HepG2 (cell line): ENCODE results near the gene CRAT.

Experiments used
- CHD4 ChIP-seq: fragments of 200-600 bp; sonication (generic); IDR thresholded peaks from 2 replicates; pipeline ENCODE4 v1.7.0; 2017; ENCODE audit warnings: mild to moderate bottlenecking, low read length, borderline replicate concordance
- JUN ChIP-seq: sonication (generic); formaldehyde crosslinking; IDR thresholded peaks from 2 replicates; pipeline ENCODE4 v1.4.0; 2020; ENCODE audit warnings: mild to moderate bottlenecking, missing genetic modification reagents
- RXRA ChIP-seq: sonication (generic); formaldehyde crosslinking; IDR thresholded peaks from 2 replicates; pipeline ENCODE4 v1.5.1; 2020; ENCODE audit warnings: missing genetic modification reagents
- SRY ChIP-seq: sonication (generic); formaldehyde crosslinking; IDR thresholded peaks from 2 replicates; pipeline ENCODE4 v1.8.0; 2022; ENCODE audit warnings: mild to moderate bottlenecking, missing genetic modification reagents
- ZBTB1 ChIP-seq: sonication (generic); formaldehyde crosslinking; IDR thresholded peaks from 2 replicates; pipeline ENCODE4 v1.4.0; 2020; ENCODE audit warnings: missing genetic modification reagents, borderline replicate concordance
- ZBTB42 ChIP-seq: sonication (generic); formaldehyde crosslinking; IDR thresholded peaks from 2 replicates; pipeline ENCODE4 v1.5.0; 2020; ENCODE audit warnings: mild to moderate bottlenecking, missing genetic modification reagents
- ZSCAN9 ChIP-seq: IDR thresholded peaks from 2 replicates; pipeline ENCODE4 v1.6.1; 2016; ENCODE audit warnings: borderline replicate concordance
- TF ChIP-seq, protein P1 (sequence below): sonication (generic); formaldehyde crosslinking; IDR thresholded peaks from 2 replicates; pipeline ENCODE4 v1.4.0; 2020; ENCODE audit warnings: missing genetic modification reagents

DNA sequence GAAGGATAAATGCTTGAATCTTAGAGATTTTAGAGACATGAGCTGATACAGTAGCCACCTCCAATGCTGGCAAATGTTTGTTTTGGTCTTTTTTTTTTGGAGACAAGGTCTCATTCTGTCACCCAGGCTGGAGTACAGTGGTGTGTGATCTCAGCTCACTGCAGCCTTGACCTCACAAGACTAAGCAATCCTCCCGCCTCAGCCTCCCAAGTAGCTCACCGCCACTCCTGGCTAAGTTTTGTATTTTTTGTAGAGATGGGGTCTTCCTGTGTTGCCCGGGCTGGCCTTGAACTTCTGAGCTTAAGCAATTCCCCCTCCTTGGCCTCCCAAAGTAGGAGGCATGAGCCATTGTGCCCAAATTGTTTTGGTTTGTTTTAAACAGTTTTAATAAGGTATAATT, 36.5 kb downstream of the CRAT start:
- TF ChIP-seq, protein P1, sequence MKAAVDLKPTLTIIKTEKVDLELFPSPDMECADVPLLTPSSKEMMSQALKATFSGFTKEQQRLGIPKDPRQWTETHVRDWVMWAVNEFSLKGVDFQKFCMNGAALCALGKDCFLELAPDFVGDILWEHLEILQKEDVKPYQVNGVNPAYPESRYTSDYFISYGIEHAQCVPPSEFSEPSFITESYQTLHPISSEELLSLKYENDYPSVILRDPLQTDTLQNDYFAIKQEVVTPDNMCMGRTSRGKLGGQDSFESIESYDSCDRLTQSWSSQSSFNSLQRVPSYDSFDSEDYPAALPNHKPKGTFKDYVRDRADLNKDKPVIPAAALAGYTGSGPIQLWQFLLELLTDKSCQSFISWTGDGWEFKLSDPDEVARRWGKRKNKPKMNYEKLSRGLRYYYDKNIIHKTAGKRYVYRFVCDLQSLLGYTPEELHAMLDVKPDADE (CRISPR knock-in tag), result no peak
- TF ChIP-seq ZBTB1 (CRISPR knock-in tag), result no peak
- TF ChIP-seq JUN (CRISPR knock-in tag), result no peak
- no peak for TF ChIP-seq SRY (CRISPR knock-in tag)
- no peak for TF ChIP-seq ZSCAN9 (CRISPR knock-in tag)
- no peak for TF ChIP-seq ZBTB42 (CRISPR knock-in tag)
- TF ChIP-seq CHD4, result no peak
- no peak for TF ChIP-seq RXRA (CRISPR knock-in tag)
